NB4 (cell line): ENCODE measurements around the gene SLC12A4.

Experiments used
- DNase-seq: peaks from one replicate; pipeline ENCODE4 v3.0.0; 2010; ENCODE audit warnings: low read depth
- H3K4me3 ChIP-seq: one replicate; pipeline ENCODE4 v1.5.1; 2011; ENCODE audit warnings: mild to moderate bottlenecking, low read depth, low read length, moderate library complexity
- CTCF ChIP-seq: IDR thresholded peaks from one replicate; pipeline ENCODE4 v1.5.1; 2012; ENCODE audit warnings: low read depth, low read length
- MAX ChIP-seq: IDR thresholded peaks from 2 replicates; pipeline ENCODE4 v1.6.1; 2011; ENCODE audit warnings: low read depth, low read length
- MYC ChIP-seq: IDR thresholded peaks from 2 replicates; pipeline ENCODE4 v1.6.1; 2011; ENCODE audit warnings: low read depth, low read length
- POLR2A ChIP-seq: IDR thresholded peaks from 2 replicates; pipeline ENCODE4 v1.6.1; 2011; ENCODE audit warnings: mild to moderate bottlenecking; ENCODE audit not compliant: insufficient read length; ENCODE audit errors: extremely low read depth

Gene SLC12A4

GRCh38 chr16:67932462-67932840, 36.0 kb downstream of the SLC12A4 start:
- TF ChIP-seq POLR2A, result no peak
- no peak for TF ChIP-seq MAX
- TF ChIP-seq MYC, result no peak
- TF ChIP-seq CTCF, result no peak
- H3K4me3 ChIP-seq, result no peak overlapping the region
- DNase-seq, result no peak

GRCh38 chr16:67931712-67932461, 36.5 kb downstream of the SLC12A4 start, which contains the start of gene CTRL:
Gene CTRL, minus strand, starts transcription at chr16:67931862. Its CDS starts 10 bp downstream, at chr16:67931852.
- no peak for DNase-seq
- H3K4me3 ChIP-seq, result no peak within 1 kb of the TSS
- TF ChIP-seq MYC (no peak), MAX (no peak), POLR2A (no peak), CTCF (no peak)

GRCh38 chr16:67930678-67931211, 37.7 kb downstream of the SLC12A4 start:
- no peak for TF ChIP-seq POLR2A
- no peak for TF ChIP-seq MYC
- TF ChIP-seq MAX, result no peak
- TF ChIP-seq CTCF, result no peak
- H3K4me3 ChIP-seq, result no peak overlapping the region
- no peak for DNase-seq

- DNase-seq, result no peak
- no peak for TF ChIP-seq POLR2A
- no peak overlapping the region for H3K4me3 ChIP-seq
Measured at GRCh38 chr16:67930191-67930590, 38.2 kb downstream of the SLC12A4 start.

- DNase-seq, result peak; percentile 76
- TF ChIP-seq MYC, result no peak
- peak; percentile 99 for TF ChIP-seq CTCF
- TF ChIP-seq MAX, result 0 out of 2 replicates have a peak, but pooled peaks have one; percentile 17
- no peak overlapping the region for H3K4me3 ChIP-seq
Measured at GRCh38 chr16:67928561-67929364, 39.7 kb downstream of the SLC12A4 start.

GRCh38 chr16:67928147-67928546, 40.3 kb downstream of the SLC12A4 start:
- DNase-seq, result no peak
- H3K4me3 ChIP-seq, result no peak overlapping the region
- TF ChIP-seq MAX (no peak), POLR2A (no peak), CTCF (no peak), MYC (no peak)
